Activated effector memory CD4-positive, alpha-beta T cell treated with Interleukin-2 at 50 U/mL for 16 hours (primary cell): ENCODE measurements around the gene WRAP53.

Experiments used
- DNase-seq: peaks from one replicate; pipeline ENCODE4 v3.0.0-alpha.2; 2020

The WRAP53 gene

GRCh38 chr17:7684851-7685532, 3.3 kb upstream of the WRAP53 start:
- no peak for DNase-seq

GRCh38 chr17:7685533-7686221, 2.6 kb upstream of the WRAP53 start:
- peak; percentile 85 for DNase-seq

DNA sequence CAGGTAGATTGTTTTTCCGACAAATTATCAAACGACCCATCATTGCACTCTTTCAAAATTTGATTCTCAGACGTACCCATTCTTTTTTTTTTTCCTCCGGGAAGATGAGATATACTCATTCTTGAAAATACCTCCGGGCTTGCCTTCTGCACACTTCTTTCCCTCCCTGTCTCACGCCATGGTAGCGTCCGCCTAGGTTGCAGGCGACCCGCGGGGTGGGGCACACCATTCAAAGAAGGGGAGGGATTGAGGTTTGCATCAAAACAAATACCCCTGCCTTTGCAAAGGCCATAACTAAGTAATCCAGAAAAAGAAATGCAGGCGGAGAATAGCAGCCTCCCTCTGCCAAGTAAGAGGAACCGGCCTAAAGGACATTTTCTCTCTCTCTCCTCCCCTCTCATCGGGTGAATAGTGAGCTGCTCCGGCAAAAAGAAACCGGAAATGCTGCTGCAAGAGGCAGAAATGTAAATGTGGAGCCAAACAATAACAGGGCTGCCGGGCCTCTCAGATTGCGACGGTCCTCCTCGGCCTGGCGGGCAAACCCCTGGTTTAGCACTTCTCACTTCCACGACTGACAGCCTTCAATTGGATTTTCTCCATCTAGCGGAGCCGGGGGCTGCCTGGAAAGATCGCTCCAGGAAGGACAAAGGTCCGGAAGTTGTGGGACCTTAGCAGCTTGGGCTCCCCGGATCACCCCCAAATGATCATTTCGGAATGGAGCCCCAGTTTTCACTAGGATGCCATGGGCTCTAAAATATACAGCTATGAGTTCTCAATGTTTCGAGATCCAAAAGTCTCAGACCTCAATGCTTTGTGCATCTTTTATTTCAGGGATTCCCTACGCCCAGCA, 1.8 kb upstream of the WRAP53 start:
- peak; percentile 72 for DNase-seq

- peak; percentile 82 for DNase-seq
Observed at GRCh38 chr17:7687072-7687907, 987 bp upstream of the WRAP53 start, which contains the start of gene TP53. Gene TP53, minus strand, starts transcription at chr17:7687490. Its CDS starts 10,896 bp downstream, at chr17:7676594.

DNA sequence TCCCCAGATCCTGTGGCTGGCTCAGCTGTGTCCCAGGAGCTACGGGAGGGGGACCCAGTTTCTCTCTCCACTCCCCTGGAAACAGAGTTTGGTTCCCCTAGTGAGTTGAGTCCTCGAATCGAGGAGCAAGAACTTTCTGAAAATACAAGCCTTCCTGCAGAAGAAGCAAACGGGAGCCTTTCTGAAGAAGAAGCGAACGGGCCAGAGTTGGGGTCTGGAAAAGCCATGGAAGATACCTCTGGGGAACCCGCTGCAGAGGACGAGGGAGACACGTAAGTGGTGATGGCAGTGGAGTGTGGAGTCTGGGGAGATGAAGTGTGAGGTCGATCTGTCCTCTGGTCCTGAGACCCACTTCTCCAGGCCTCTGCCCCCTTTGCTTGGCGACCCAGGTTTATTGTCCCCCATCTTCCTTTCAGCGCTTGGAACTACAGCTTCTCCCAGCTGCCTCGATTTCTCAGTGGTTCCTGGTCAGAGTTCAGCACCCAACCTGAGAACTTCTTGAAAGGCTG, 585 bp downstream of the WRAP53 start:
- DNase-seq, result no peak

- no peak for DNase-seq
Observed at GRCh38 chr17:7695586-7695985, 7.3 kb downstream of the WRAP53 start.

- DNase-seq, result no peak
Observed at GRCh38 chr17:7697828-7698588, 9.7 kb downstream of the WRAP53 start.

DNA sequence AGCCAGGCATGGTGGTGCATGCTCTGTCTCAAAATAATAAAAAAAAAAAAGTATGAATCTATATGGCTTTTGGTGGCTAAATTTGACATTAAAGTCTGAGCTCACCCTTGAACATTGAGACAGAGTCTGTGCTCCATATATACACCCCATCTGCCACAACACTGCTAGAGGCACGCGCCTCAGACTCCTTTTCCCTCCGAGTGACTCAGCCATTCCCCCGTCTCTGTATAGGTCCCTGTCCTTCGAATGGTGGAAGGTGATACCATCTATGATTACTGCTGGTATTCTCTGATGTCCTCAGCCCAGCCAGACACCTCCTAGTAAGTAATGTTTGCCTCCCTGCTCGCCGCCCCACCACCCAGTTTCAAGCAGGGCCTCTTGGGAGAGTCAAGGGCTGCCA, 12.2 kb downstream of the WRAP53 start:
- DNase-seq, result no peak

- DNase-seq, result no peak
Observed at GRCh38 chr17:7701681-7702080, 13.4 kb downstream of the WRAP53 start.

- DNase-seq, result no peak
Observed at GRCh38 chr17:7702776-7703175, 14.5 kb downstream of the WRAP53 start.

- no peak for DNase-seq
Observed at GRCh38 chr17:7703584-7704479, 15.6 kb downstream of the WRAP53 start.

DNA sequence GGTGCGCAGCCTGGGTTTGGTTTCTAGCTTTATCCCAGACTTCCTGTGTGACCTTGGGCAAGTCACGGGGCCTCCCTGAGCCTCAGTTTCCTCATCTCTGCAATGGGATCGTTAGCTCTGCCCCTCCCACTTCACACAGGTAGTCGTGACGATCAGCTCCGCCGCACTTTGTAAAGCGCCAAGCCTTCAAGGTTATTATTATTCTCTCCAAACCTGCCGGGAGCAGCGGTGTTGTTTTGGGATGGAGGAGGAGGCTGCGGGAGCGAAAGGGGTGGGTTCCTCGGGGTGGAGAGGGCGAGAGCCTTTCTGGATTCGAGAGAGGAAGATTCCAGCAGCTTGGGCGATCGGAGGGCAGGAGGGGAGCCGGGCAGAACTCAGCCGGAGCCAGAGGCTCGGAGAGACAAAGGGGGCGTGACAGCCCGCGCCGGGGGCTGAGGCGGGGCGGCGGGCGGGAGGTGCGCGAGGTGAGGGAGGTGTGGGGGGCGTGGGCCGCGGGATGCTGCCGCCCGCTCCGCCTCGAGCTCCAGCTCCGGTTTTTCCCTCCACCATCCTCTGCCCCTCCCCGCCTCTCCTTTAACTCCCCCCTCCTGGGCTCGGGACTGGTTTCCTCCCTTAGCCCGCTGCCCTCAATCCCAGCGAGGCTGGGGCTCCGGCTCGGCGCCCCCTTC, 16.5 kb downstream of the WRAP53 start, which contains the start of gene EFNB3:
EFNB3 (plus strand) TSS at position 602 of the 668 bp plus-strand sequence. CDS start 397 bp downstream, outside the sequence.
- DNase-seq, result no peak

GRCh38 chr17:7705269-7706255, 17.3 kb downstream of the WRAP53 start:
- DNase-seq, result no peak

- DNase-seq, result no peak
Observed at GRCh38 chr17:7706631-7707354, 18.5 kb downstream of the WRAP53 start.

- DNase-seq, result no peak
Observed at GRCh38 chr17:7707446-7707845, 19.2 kb downstream of the WRAP53 start.

GRCh38 chr17:7707858-7708750, 19.8 kb downstream of the WRAP53 start:
- DNase-seq, result no peak

GRCh38 chr17:7709031-7709430, 20.8 kb downstream of the WRAP53 start:
- DNase-seq, result no peak
